Muscle layer of colon (tissue), 2 donors: ENCODE measurements around the gene CIC.
A peak's percentile ranks its signal among the peaks of the same experiment; 100 is the strongest.

Source experiments
- H3K27ac ChIP-seq: one replicate; pipeline ENCODE4 v1.7.0; 2013; ENCODE audit warnings: low read depth, mild to moderate bottlenecking, low read length, moderate library complexity
- H3K27me3 ChIP-seq, 2 donors: one replicate each; pipeline ENCODE4 v1.7.0; 2013; ENCODE audit warnings: low read length in 2 of 2, mild to moderate bottlenecking in 2 of 2; ENCODE audit not compliant: insufficient read depth in 2 of 2, control insufficient read depth in 1 of 2
- H3K36me3 ChIP-seq: one replicate; pipeline ENCODE4 v1.7.0; 2013; ENCODE audit warnings: mild to moderate bottlenecking, low read length; ENCODE audit not compliant: insufficient read depth
- H3K4me1 ChIP-seq: one replicate; pipeline ENCODE4 v1.7.0; 2013; ENCODE audit warnings: mild to moderate bottlenecking, low read length; ENCODE audit not compliant: insufficient read depth
- H3K4me3 ChIP-seq, 2 donors: one replicate each; pipeline ENCODE4 v1.7.0; 2013; ENCODE audit warnings: low read length in 2 of 2, low read depth in 1 of 2, mild to moderate bottlenecking in 1 of 2, moderate library complexity in 1 of 2
- H3K9ac ChIP-seq: one replicate; pipeline ENCODE4 v1.7.0; 2013; ENCODE audit warnings: low read length
- H3K9me3 ChIP-seq: one replicate; pipeline ENCODE4 v1.7.0; 2013; ENCODE audit warnings: mild to moderate bottlenecking, low read length
- donor health status: abdominal sarcoma.
- donor health status: Adenocarcinoma of cecum.

The CIC gene

GRCh38 chr19:42313096-42313839 is 44.2 kb downstream of the CIC start, which contains the start of gene TMEM145:
TMEM145 (plus strand) TSS chr19:42313309; CDS start chr19:42313377, 68 bp downstream.
- no peak within 1 kb of the TSS for H3K9ac ChIP-seq
- H3K4me1 ChIP-seq: peaks cover 4% of the 10 kb centered on the region
- H3K27me3 ChIP-seq: peaks cover 23 to 59% of the 10 kb centered on the region in 2 donors
- no peak within 1 kb of the TSS for H3K27ac ChIP-seq
- H3K36me3 ChIP-seq: no peaks in the 10 kb centered on the region
- H3K9me3 ChIP-seq: no peaks in the 10 kb centered on the region
- H3K4me3 ChIP-seq: peak within 1 kb of the TSS in 1 of 2 donors; percentile 13

- Histone ChIP-seq H3K4me1 (peaks cover 4% of the 10 kb centered on the region), H3K4me3 (no peak overlapping the region), H3K27me3 (peaks cover 23 to 59% of the 10 kb centered on the region in 2 donors), H3K9me3 (no peaks in the 10 kb centered on the region), H3K27ac (no peak overlapping the region), H3K9ac (no peak overlapping the region), H3K36me3 (no peaks in the 10 kb centered on the region)
Measured at GRCh38 chr19:42313840-42314755, 45.0 kb downstream of the CIC start.

GRCh38 chr19:42315024-42315423 is 46.0 kb downstream of the CIC start:
- peaks cover 23 to 53% of the 10 kb centered on the region in 2 donors for H3K27me3 ChIP-seq
- H3K36me3 ChIP-seq: no peaks in the 10 kb centered on the region
- peaks cover 4% of the 10 kb centered on the region for H3K4me1 ChIP-seq
- no peak overlapping the region for H3K4me3 ChIP-seq
- no peak overlapping the region for H3K27ac ChIP-seq
- H3K9me3 ChIP-seq: no peaks in the 10 kb centered on the region
- no peak overlapping the region for H3K9ac ChIP-seq

- Histone ChIP-seq H3K36me3 (no peaks in the 10 kb centered on the region), H3K27ac (no peak overlapping the region), H3K4me1 (peaks cover 4% of the 10 kb centered on the region), H3K27me3 (peaks cover 20 to 41% of the 10 kb centered on the region in 2 donors), H3K4me3 (no peak overlapping the region), H3K9ac (no peak overlapping the region), H3K9me3 (no peaks in the 10 kb centered on the region)
Measured at GRCh38 chr19:42316223-42317211, 47.5 kb downstream of the CIC start.

DNA sequence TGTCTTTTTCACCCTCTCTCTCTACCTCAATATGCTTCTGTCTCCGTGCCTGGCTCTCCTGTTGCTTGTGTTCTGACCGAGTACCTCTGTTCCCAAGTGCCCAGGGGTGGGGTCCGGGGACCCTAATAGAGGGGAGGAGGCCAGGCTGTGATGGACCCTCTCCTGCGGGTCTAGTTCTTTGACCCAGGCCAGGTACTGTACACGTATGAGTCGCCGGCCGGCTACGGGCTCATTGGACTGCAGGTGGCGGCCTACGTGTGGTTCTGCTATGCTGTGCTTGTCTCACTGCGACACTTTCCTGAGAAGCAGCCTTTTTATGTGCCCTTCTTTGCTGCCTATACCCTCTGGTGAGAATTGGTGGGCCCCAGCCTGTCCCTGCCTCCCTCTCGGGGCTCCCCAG is 48.5 kb downstream of the CIC start:
- Histone ChIP-seq H3K4me3 (no peak overlapping the region), H3K27ac (no peak overlapping the region), H3K27me3 (peaks cover 10 to 31% of the 10 kb centered on the region in 2 donors), H3K9ac (no peak overlapping the region), H3K9me3 (no peaks in the 10 kb centered on the region), H3K36me3 (no peaks in the 10 kb centered on the region), H3K4me1 (peaks cover 4% of the 10 kb centered on the region)

DNA sequence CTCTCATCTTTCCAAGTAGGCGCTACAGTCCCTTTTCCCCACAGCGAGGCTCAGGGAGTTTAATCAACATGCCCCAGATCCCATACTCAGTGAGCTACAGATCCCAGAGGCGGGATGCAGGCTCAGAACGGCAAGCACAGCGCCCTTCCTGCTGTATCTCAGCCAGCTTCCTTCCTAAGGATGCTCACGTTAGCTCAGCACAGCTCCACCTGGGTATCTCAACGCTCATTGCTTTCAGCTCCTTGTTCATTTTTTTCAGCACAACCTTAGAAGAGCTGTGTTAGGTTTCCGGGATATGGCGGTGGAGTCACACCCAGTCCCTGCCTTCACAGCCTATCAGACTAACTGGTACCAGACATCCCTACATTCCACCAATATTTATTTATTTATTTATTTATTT is 53.3 kb downstream of the CIC start:
- Histone ChIP-seq H3K9ac (no peak overlapping the region), H3K27me3 (peaks cover 15 to 17% of the 10 kb centered on the region in 2 donors), H3K4me1 (peaks cover 16% of the 10 kb centered on the region), H3K4me3 (no peak overlapping the region), H3K36me3 (no peaks in the 10 kb centered on the region), H3K27ac (no peak overlapping the region), H3K9me3 (no peaks in the 10 kb centered on the region)

- Histone ChIP-seq H3K27me3 (peaks cover 15 to 17% of the 10 kb centered on the region in 2 donors), H3K9me3 (no peaks in the 10 kb centered on the region), H3K36me3 (no peaks in the 10 kb centered on the region), H3K4me1 (peaks cover 19% of the 10 kb centered on the region), H3K4me3 (no peak overlapping the region), H3K9ac (no peak overlapping the region), H3K27ac (no peak overlapping the region)
Measured at GRCh38 chr19:42323473-42323851, 54.4 kb downstream of the CIC start.

DNA sequence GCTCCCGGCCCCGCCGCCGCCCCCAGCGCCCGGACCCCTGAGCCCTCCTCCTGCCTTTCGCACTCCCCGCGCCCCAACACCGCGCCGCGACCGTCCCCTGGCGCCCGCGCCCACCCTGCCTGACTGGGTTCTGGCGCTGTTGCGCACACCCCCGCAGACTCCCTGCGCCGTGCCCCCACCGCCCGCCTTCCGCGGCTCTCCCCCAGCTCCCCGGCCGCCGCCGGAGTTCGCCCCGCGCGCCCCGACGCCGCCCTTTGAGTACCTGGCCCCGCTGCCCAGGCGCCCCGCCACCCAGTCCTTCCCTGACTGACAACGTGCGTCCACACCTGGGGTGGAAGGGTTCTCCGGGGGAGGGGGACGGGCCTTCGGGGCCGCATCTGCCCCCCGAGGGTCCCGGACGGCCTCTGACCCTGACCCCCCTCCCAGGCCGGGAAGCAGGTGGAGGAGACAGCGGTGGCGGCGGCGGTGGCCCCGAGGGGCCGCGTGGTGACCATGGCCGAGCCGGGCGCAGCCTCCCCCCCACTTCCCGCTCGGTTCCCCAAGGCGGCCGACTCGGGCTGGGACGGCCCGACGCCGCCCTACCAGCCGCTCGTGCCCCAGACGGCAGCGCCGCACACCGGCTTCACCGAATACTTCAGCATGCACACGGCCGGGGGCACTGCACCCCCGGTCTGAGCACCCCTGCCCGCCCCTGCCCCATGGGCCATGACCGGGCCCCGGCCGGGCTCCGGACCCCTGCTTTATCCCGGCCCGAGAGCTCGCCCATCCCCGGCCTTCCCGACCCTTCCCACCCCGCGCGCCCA is 55.0 kb downstream of the CIC start:
- no peak overlapping the region for H3K4me3 ChIP-seq
- peaks cover 15 to 17% of the 10 kb centered on the region in 2 donors for H3K27me3 ChIP-seq
- H3K9ac ChIP-seq: no peak overlapping the region

DNA sequence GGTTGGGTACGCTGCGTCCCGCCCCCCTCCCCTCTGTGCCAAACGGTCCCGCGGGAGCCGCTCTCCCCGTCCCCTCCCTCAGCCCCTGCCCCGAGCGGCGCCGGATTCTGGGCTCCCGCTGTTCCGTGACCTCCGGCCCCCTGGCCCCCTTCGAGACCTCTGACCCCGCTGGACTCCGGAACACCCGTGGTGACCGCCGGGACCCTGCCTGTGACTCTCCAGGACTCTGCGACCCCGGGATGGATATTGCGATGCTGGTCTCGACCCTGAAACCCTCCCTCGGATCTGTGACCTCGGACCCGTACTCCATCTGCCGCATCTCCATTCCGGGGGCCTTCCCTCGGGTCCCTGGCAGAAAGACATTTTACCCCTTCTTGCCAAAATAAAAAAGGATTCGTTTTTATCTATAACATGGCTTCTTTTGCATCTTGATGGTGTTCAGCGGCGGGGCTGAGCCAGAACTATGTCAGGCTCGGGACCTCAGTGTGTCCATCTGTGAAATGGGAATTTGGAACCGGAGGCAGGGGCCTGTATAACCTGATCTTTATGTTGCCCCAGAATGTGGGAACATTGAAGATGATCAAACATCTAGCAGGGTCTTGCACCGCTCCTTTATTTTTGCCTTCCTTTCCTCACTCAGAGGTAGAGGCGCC is 55.7 kb downstream of the CIC start:
- Histone ChIP-seq H3K27me3 (peaks cover 15 to 17% of the 10 kb centered on the region in 2 donors), H3K27ac (no peak overlapping the region), H3K9ac (no peak overlapping the region), H3K9me3 (no peaks in the 10 kb centered on the region), H3K4me3 (peak overlapping the region; percentile 31 to 64), H3K4me1 (peaks cover 19% of the 10 kb centered on the region), H3K36me3 (no peaks in the 10 kb centered on the region)

More for the DNA sequence above, 55.0 kb downstream of the CIC start:
- no peaks in the 10 kb centered on the region for H3K36me3 ChIP-seq
- no peak overlapping the region for H3K27ac ChIP-seq
- H3K4me1 ChIP-seq: peaks cover 19% of the 10 kb centered on the region
- H3K9me3 ChIP-seq: no peaks in the 10 kb centered on the region
